Thymus (tissue), 11 donors: ENCODE data around the gene YJEFN3. TPM values are rescaled to one million over a fixed set of nuclear protein-coding genes. Genes with fewer than 3 reads are reported as not detected.

Source experiments
- DNase-seq, 9 donors: peaks; one replicate each; pipeline ENCODE4 v3.0.0-alpha.2; 2013; ENCODE audit warnings: low spot score in 9 of 9, low read depth in 6 of 9, missing footprints in 1 of 9
- H3K27ac ChIP-seq, 2 donors: one replicate each; pipeline ENCODE4 v1.5.1; 2013; ENCODE audit warnings: control low read depth in 1 of 2, low read depth in 1 of 2, low read length in 1 of 2, mild to moderate bottlenecking in 1 of 2, moderate library complexity in 1 of 2
- H3K27me3 ChIP-seq, 2 donors: one replicate each; pipeline ENCODE4 v1.5.1; 2013; ENCODE audit warnings: low read length in 1 of 2; ENCODE audit not compliant: control insufficient read depth in 2 of 2, insufficient read depth in 1 of 2
- H3K36me3 ChIP-seq, 2 donors: one replicate each; pipeline ENCODE4 v1.5.1; 2013; ENCODE audit warnings: low read length in 1 of 2, mild to moderate bottlenecking in 1 of 2, moderate library complexity in 1 of 2; ENCODE audit not compliant: control insufficient read depth in 2 of 2, insufficient read depth in 2 of 2
- H3K4me1 ChIP-seq, 2 donors: one replicate each; pipeline ENCODE4 v1.5.1; 2013; ENCODE audit warnings: low read length in 2 of 2; ENCODE audit not compliant: control insufficient read depth in 2 of 2, insufficient read depth in 2 of 2
- H3K4me3 ChIP-seq, 2 donors: one replicate each; pipeline ENCODE4 v1.5.1; 2013; ENCODE audit warnings: low read length in 2 of 2, control low read depth in 1 of 2, mild to moderate bottlenecking in 1 of 2
- H3K9me3 ChIP-seq, 2 donors: one replicate each; pipeline ENCODE4 v1.5.1; 2013; ENCODE audit warnings: low read length in 1 of 2, mild to moderate bottlenecking in 1 of 2; ENCODE audit not compliant: control insufficient read depth in 2 of 2, insufficient read depth in 1 of 2
- WGBS: extraction: QIAGEN DNeasy Blood & Tissue Kit; methylation state at CpG from one replicate; pipeline ENCODE4 v1.1.7; 2013; 5-methylcytosine and 5-hydroxymethylcytosine counted together
- polyA plus RNA-seq: library from polyadenylated mRNA; stranded (reverse); fragments of 200-250 nt; gene quantifications from one replicate; pipeline ENCODE4 v1.2.3, GENCODE V29; 2013
- total RNA-seq: library from RNA; stranded (reverse); fragments of 120-200 nt; gene quantifications from one replicate; pipeline ENCODE4 v1.2.4, GENCODE V29; 2013
- donor health status: healthy.

YJEFN3 gene
- total and polyA plus RNA-seq, 2 donors, result 1.0 to 37.1 TPM

DNA sequence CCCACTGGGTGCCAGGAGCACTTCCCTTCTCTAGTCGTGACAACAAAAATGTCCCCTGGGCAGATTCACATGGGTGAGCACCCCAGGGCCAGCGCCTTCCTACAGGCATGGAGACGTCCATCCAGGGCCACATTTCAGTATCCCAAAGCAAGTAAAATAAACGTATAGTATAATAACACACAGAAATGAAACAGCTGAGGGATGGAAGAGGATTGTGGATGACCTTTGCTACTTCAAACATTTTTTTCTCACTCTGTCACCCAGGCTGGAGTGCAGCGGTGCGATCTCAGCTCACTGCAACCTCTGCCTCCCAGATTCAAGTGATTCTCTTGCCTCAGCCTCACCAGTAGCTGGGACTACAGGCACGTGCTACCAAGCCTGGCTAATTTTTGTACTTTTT, 37.6 kb downstream of the YJEFN3 start:
- Histone ChIP-seq H3K27me3 (no peaks in the 10 kb centered on the region), H3K36me3 (peaks cover 18 to 47% of the 10 kb centered on the region in 2 donors), H3K4me1 (no peaks in the 10 kb centered on the region), H3K9me3 (no peaks in the 10 kb centered on the region), H3K27ac (no peak overlapping the region), H3K4me3 (no peak overlapping the region)
- no peak for DNase-seq
- WGBS, result 97% methylated on average over 7 of the region's 7 CpGs

DNA sequence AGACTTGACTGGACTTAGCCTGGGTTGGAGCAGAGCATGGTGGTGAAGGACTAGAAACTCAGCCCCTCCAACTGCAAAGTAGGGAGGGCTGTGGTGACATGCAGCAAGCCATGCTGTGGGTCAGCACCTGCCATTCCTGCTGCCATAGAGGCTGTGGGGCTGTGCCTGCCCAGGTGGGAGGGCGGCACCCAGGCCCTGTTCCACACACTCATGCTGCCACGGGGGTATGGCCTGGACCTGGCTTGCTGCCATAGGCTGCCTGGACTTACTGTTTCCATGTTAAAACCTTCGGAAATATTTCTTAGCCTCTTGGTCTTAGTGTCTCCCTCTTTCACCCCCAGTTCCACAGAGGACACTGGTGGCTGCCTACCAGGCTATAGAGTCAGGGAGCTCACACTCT, 38.7 kb downstream of the YJEFN3 start:
- H3K9me3 ChIP-seq, result no peaks in the 10 kb centered on the region
- no peak overlapping the region for H3K4me3 ChIP-seq
- no peak for DNase-seq
- no peak overlapping the region for H3K27ac ChIP-seq
- no peaks in the 10 kb centered on the region for H3K4me1 ChIP-seq
- H3K27me3 ChIP-seq, result no peaks in the 10 kb centered on the region
- 97% methylated on average over 3 of the region's 3 CpGs for WGBS
- H3K36me3 ChIP-seq, result peaks cover 18 to 44% of the 10 kb centered on the region in 2 donors

DNA sequence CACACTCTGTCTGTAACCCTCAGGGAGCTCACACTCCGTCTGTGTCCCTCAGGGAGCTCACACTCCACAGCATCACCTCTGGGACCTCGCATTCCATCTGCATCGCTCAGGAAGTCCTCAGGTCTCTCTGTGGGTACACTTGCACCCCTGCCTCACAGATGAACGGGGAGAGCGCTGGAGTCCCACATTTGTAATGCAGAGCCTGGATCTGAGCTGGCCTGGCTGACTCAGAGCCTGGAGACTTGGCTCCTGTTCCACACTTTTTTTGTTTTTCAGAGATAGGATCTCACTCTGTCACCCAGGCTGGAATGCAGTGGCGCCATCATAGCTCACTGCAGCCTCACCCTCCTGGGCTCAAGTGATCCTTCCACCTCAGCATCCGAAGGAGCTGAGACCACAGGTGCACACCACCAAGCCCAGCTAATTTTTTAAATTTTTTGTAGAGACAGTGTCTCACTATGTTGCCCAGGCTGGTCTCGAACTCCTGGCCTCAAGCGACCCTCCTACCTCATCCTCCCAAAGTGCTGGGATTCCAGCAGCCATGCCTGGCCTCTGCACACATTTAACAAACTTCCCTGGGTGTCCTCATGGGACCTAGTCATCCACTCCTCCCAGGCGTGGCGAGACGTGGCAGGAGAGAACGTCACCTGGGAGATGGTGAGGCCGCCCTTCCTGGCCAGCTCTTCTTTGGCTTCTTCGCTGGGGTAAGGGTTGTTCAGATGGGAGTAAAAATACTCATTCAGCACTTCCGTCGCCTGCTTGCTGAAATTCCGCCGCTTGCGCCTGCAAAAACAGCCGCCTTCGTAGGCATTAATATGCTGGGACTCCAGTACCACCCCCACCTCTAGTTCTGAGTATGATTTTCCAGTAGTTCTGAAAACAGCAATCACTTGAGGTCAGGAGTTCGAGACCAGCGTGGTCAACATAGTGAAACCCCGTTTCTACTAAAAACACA, 40.4 kb downstream of the YJEFN3 start:
- no peak for DNase-seq
- Histone ChIP-seq H3K4me3 (no peak overlapping the region), H3K27ac (no peak overlapping the region), H3K27me3 (no peaks in the 10 kb centered on the region), H3K9me3 (no peaks in the 10 kb centered on the region), H3K4me1 (no peaks in the 10 kb centered on the region), H3K36me3 (peaks cover 14 to 34% of the 10 kb centered on the region in 2 donors)
- WGBS, result 94% methylated on average over 25 of the region's 25 CpGs

GRCh38 chr19:19570571-19570970, 41.9 kb downstream of the YJEFN3 start:
- no peak for DNase-seq
- Histone ChIP-seq H3K36me3 (peaks cover 9 to 27% of the 10 kb centered on the region in 2 donors), H3K9me3 (no peaks in the 10 kb centered on the region), H3K4me3 (no peak overlapping the region), H3K27me3 (no peaks in the 10 kb centered on the region), H3K27ac (no peak overlapping the region), H3K4me1 (peaks cover 0 to under 1% of the 10 kb centered on the region in 2 donors)
- WGBS, result 97% methylated on average over 10 of the region's 10 CpGs

DNA sequence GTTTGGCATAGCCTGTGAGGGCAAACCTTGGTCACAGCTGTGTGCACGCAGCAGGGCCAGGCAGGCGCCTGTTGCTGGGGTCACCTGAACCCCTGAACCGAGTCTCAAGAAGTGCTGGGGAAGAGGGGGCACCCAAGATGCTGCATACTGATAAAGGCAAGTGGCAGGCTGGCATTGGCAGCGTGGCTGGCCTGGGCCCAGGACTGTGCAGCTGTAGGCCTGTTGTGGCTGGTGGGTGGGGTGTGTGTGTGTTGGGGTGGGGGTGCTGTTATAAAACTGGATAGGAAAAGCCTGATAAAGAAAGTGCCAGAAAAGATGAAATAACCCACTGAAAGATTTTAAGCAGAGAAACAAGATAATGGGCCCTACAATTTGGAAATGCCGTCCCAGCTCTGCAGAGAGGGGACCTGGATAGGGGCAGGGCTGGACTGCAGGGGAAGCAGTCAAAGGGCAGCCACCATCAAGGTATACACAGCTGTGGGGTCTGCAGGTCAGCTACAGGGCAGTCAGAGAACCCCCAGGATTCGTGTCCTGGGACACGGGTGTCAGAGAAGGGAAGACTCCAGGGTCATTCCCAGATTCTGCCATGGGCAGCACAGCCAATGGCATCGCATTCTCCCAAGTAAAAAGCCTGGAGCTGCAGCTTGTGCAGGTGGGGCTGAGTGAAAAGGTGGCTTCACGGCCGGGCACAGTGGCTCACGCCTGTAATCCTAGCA, 42.5 kb downstream of the YJEFN3 start:
- Histone ChIP-seq H3K27me3 (no peaks in the 10 kb centered on the region), H3K36me3 (peaks cover 7 to 27% of the 10 kb centered on the region in 2 donors), H3K4me3 (no peak overlapping the region), H3K27ac (no peak overlapping the region), H3K4me1 (peaks cover 2 to 3% of the 10 kb centered on the region in 2 donors), H3K9me3 (no peaks in the 10 kb centered on the region)
- 92% methylated on average over 11 of the region's 11 CpGs for WGBS
- DNase-seq, result no peak

GRCh38 chr19:19575411-19575810, 46.7 kb downstream of the YJEFN3 start:
- Histone ChIP-seq H3K4me3 (no peak overlapping the region), H3K4me1 (peaks cover 2 to 3% of the 10 kb centered on the region in 2 donors), H3K9me3 (no peaks in the 10 kb centered on the region), H3K36me3 (peaks cover 0 to 3% of the 10 kb centered on the region in 2 donors), H3K27ac (no peak overlapping the region), H3K27me3 (no peaks in the 10 kb centered on the region)
- 91% methylated on average over 6 of the region's 6 CpGs for WGBS
- DNase-seq, result no peak

- Histone ChIP-seq H3K9me3 (no peaks in the 10 kb centered on the region), H3K27me3 (no peaks in the 10 kb centered on the region), H3K27ac (no peak overlapping the region), H3K4me1 (peaks cover 2 to 3% of the 10 kb centered on the region in 2 donors), H3K4me3 (no peak overlapping the region), H3K36me3 (no peaks in the 10 kb centered on the region)
- WGBS, result 98% methylated on average over 6 of the region's 6 CpGs
- no peak for DNase-seq
Observed at GRCh38 chr19:19578252-19578651, 49.5 kb downstream of the YJEFN3 start.

GRCh38 chr19:19579533-19580361, 51.0 kb downstream of the YJEFN3 start:
- Histone ChIP-seq H3K36me3 (no peaks in the 10 kb centered on the region), H3K4me3 (no peak overlapping the region), H3K27ac (no peak overlapping the region), H3K27me3 (no peaks in the 10 kb centered on the region), H3K4me1 (peaks cover 2 to 3% of the 10 kb centered on the region in 2 donors), H3K9me3 (no peaks in the 10 kb centered on the region)
- DNase-seq, result peak in 1 of 9 donors; percentile 16
- WGBS, result 93% methylated on average over 25 of the region's 25 CpGs
